ENCODE data around the gene PRKAA1. TPM values are rescaled to one million over a fixed set of nuclear protein-coding genes. Genes with fewer than 3 reads are reported as not detected.
A peak's percentile ranks its signal among the peaks of the same experiment; 100 is the strongest.

PRKAA1 gene
- total RNA-seq, 1 experiment from 2014 or later = 28.8 TPM

GRCh38 chr5:40775846-40776657 lies 22.1 kb downstream of the PRKAA1 start:
- Histone ChIP-seq H4K20me1 (ENCODE audit: control insufficient read depth, insufficient read depth, insufficient read length) (no peaks in the 10 kb centered on the region), H3K4me1 (ENCODE audit: insufficient read depth, low read length) (no peaks in the 10 kb centered on the region), H2AK5ac (ENCODE audit: insufficient read length, low read length) (no peak overlapping the region), H2BK5ac (ENCODE audit: insufficient read length, low read length) (no peak overlapping the region), H3K9me3 (ENCODE audit: control insufficient read depth, low read depth, low read length) (no peaks in the 10 kb centered on the region), H3K79me1 (ENCODE audit: insufficient read depth, low read depth, low read length, poor library complexity, severe bottlenecking) (no peaks in the 10 kb centered on the region), H3K18ac (ENCODE audit: insufficient read length, low read depth, low read length) (no peak overlapping the region), H3K27me3 (ENCODE audit: insufficient read depth, low read length) (no peaks in the 10 kb centered on the region), H3K23ac (ENCODE audit: insufficient read length, low read depth, low read length) (no peak overlapping the region), H4K91ac (ENCODE audit: insufficient read length, low read depth, low read length) (no peak overlapping the region), H3K56ac (ENCODE audit: insufficient read length, low read depth, low read length) (no peak overlapping the region), H2BK15ac (ENCODE audit: low read depth, low read length) (no peak overlapping the region), H3K79me2 (ENCODE audit: insufficient read depth, low read length) (peaks cover 7% of the 10 kb centered on the region; the same call in 1 of the 2 replicates), H2BK120ac (ENCODE audit: low read depth, low read length, poor library complexity, severe bottlenecking) (no peak overlapping the region), H2AFZ (ENCODE audit: low read length) (no peak overlapping the region), H3K14ac (ENCODE audit: insufficient read depth, low read length) (no peak overlapping the region), H3K4me2 (ENCODE audit: insufficient read depth, insufficient read length, low read length) (no peak overlapping the region), H3K27ac (ENCODE audit: insufficient read length, low read depth, low read length) (no peak overlapping the region), H4K8ac (replicated peaks; ENCODE audit: insufficient read length, low read depth, low read length) (no peak overlapping the region), H2BK12ac (ENCODE audit: insufficient read length, low read depth, low read length) (no peak overlapping the region), H3K9ac (ENCODE audit: extremely low read depth, insufficient read length, low read length) (no peak overlapping the region), H2BK20ac (ENCODE audit: low read depth, low read length, poor library complexity, severe bottlenecking) (no peak overlapping the region), H3T11ph (ENCODE audit: low read length) (no peak overlapping the region), H3K4ac (ENCODE audit: low read depth, low read length) (no peak overlapping the region), H3K23me2 (ENCODE audit: insufficient read length, low read depth, low read length, poor library complexity, severe bottlenecking) (no peaks in the 10 kb centered on the region), H4K5ac (ENCODE audit: insufficient read length, low read depth, low read length) (no peak overlapping the region)
- H3K27me3 Mint-ChIP-seq (ENCODE audit: low read depth) = no peaks in the 10 kb centered on the region
- no peaks in the 10 kb centered on the region for H3K9me3 Mint-ChIP-seq
- no CpG with 5 or more reads among the region's 6 CpGs for WGBS (ENCODE audit: extremely low coverage, insufficient read length, low lambda C conversion rate)
- TF ChIP-seq CTCF (conservative IDR thresholded peaks at IDR 0.05) = no peak
- no peak overlapping the region for H3K4me3 Mint-ChIP-seq
- H3K4me1 Mint-ChIP-seq = no peaks in the 10 kb centered on the region
- peaks cover 9 to 37% (median 25%) of the 10 kb centered on the region in 3 experiments; a peak in 6 of 7 replicates for H3K36me3 Mint-ChIP-seq (ENCODE audit: insufficient read depth in 1 of 3, low read depth in 3 of 3)
- no peak for DNase-seq
- peak overlapping the region in 1 of 3 experiments; percentile 9; a peak in 1 of 7 replicates for H3K27ac Mint-ChIP-seq
